ENCODE results near the gene IKZF3.
"Not testable (repeated sequence)": the region's sequence is repeated elsewhere in the genome, so short reads cannot be mapped to it uniquely, and the experiment has no call there.

Gene IKZF3

GRCh38 chr17:39755554-39756379, 108.3 kb downstream of the IKZF3 start:
- Histone ChIP-seq H3K79me2 (ENCODE audit: control insufficient read depth, insufficient read depth, low read length, unreplicated experiment) (no peaks in the 10 kb centered on the region), H2AFZ (ENCODE audit: low read length, unreplicated experiment) (no peak overlapping the region), H3K36me3 (ENCODE audit: insufficient read depth, low read length) (no peaks in the 10 kb centered on the region), H3K4me1 (ENCODE audit: control insufficient read depth, insufficient read depth, low read length, unreplicated experiment) (peaks cover 15% of the 10 kb centered on the region), H3K4me3 (ENCODE audit: low read depth, low read length) (peak overlapping the region; percentile 81; the same call in 1 of the 2 replicates), H3K27me3 (ENCODE audit: insufficient read depth, low read length) (no peaks in the 10 kb centered on the region; the same call in 1 of the 2 replicates), H3K27ac (ENCODE audit: low read depth, low read length) (no peak overlapping the region)

DNA sequence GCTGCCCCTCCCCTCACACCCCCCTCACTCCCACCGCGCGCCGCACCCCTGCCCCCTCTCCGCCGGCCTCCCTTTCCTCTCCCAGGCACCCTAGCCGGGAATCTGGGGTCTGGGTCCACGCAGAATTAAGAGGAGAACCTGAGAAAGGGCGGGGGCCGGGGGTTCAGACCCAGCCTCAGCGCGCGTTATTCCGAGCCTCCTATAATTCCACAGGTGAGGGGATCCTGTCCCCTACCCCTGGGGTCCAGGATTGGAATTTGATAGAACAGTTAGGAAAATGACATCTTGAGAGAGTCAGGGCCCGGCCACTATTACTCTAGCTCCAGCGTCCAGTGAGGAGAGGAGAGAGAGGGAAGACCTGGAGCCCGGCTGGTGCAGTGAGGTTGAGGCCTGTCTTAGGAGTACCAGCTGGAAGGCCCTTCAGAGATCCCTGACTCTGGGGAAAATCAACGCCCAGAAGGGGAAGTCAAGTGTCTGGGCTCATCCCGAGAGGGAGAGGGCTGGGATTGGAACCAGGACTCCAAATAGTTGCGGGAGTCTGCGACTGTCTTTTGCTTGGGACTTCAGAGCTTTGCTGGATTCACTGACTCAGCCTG, 109.1 kb downstream of the IKZF3 start:
- no peaks in the 10 kb centered on the region; the same call in 1 of the 2 replicates for H3K27me3 ChIP-seq (ENCODE audit: insufficient read depth, low read length)
- H3K27ac ChIP-seq (ENCODE audit: low read depth, low read length) = peak overlapping the region; percentile 59; the same call in 1 of the 2 replicates
- H3K4me3 ChIP-seq (ENCODE audit: low read depth, low read length) = peak overlapping the region; percentile 81
- H3K36me3 ChIP-seq (ENCODE audit: insufficient read depth, low read length) = no peaks in the 10 kb centered on the region
- H3K79me2 ChIP-seq (ENCODE audit: control insufficient read depth, insufficient read depth, low read length, unreplicated experiment) = no peaks in the 10 kb centered on the region
- H2AFZ ChIP-seq (ENCODE audit: low read length, unreplicated experiment) = no peak overlapping the region
- peaks cover 21% of the 10 kb centered on the region for H3K4me1 ChIP-seq (ENCODE audit: control insufficient read depth, insufficient read depth, low read length, unreplicated experiment)

DNA sequence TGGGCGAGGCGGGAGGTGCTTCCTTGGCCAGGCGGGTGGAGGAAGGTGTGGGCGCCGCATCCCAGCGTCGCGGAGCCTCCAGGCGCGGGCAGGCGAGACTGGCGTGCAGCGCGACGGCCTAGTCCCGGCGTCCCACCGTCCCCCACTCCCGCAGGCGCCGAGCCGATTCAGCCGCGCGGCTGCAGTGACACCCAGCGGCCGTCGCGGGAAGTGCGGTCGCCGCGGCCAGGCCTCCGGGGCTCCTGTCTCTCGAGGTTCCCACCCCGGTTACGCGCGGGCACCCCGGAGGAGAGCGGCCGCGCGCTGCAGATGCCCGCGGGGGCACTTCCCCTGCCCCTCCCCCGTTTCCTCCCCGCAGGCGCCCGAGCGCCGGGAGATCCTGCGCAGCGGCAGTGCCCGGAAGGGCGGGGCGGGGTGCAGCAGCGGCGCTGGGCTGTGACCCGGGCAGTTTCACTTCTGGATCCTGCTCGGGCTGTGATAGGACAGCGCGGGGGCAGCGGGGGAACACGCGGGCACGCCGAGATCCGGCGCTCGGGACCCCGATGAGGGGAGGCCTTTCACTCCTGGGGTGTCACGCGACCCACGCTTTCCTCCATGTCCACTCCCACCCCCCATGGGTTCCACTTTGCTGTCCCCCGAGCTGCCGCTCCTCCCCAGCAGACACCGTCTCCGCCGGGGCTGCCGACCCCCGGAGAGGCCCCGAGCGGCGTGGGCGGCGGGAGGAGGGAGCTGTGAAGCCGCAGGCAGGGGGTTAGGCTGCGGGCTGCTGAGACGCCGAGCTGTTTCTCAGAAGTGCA, 109.8 kb downstream of the IKZF3 start:
- Histone ChIP-seq H3K27ac (ENCODE audit: low read depth, low read length) (peak overlapping the region; percentile 59), H3K27me3 (ENCODE audit: insufficient read depth, low read length) (no peaks in the 10 kb centered on the region; the same call in 1 of the 2 replicates), H3K4me1 (ENCODE audit: control insufficient read depth, insufficient read depth, low read length, unreplicated experiment) (peaks cover 21% of the 10 kb centered on the region), H2AFZ (ENCODE audit: low read length, unreplicated experiment) (peak overlapping the region; percentile 78), H3K4me3 (ENCODE audit: low read depth, low read length) (peak overlapping the region; percentile 81), H3K79me2 (ENCODE audit: control insufficient read depth, insufficient read depth, low read length, unreplicated experiment) (no peaks in the 10 kb centered on the region), H3K36me3 (ENCODE audit: insufficient read depth, low read length) (no peaks in the 10 kb centered on the region)

GRCh38 chr17:39753514-39754160, 110.5 kb downstream of the IKZF3 start:
- H3K4me1 ChIP-seq (ENCODE audit: control insufficient read depth, insufficient read depth, low read length, unreplicated experiment) = peaks cover 21% of the 10 kb centered on the region
- peak overlapping the region; percentile 78 for H2AFZ ChIP-seq (ENCODE audit: low read length, unreplicated experiment)

DNA sequence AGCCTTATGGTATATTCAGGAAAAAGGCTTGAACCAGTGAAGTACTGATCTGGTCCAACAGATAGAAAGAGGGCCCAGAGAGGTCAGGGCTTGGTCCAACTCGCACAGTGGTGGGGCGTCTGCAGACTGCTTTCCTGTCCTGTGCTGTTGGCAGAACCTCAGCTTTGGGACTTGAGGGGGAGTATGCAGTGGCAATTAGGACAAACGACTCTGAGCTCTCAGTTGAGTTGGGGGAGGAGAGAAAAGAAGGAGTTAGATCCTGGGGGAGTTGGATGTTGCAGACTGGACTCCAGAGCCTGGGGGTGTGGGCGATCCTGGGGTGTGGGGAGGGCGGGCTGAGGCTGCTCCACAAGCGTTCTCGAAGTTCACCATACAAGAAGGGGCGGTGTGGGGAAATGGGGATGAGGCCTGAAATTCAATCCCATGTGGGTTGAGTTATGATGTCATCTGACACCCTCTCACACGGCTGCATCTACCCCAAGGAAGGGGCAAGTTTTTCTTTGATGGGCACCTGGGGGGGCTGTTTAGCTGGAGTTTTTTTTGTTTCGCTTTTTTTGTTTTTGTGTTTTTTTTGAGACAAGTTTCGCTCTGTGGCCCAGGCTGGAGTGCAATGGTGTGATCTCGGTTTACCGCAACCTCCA, 111.8 kb downstream of the IKZF3 start:
- Histone ChIP-seq H3K79me2 (ENCODE audit: control insufficient read depth, insufficient read depth, low read length, unreplicated experiment) (no peaks in the 10 kb centered on the region), H3K4me1 (ENCODE audit: control insufficient read depth, insufficient read depth, low read length, unreplicated experiment) (peaks cover 21% of the 10 kb centered on the region), H2AFZ (ENCODE audit: low read length, unreplicated experiment) (no peak overlapping the region), H3K36me3 (ENCODE audit: insufficient read depth, low read length) (no peaks in the 10 kb centered on the region), H3K27me3 (ENCODE audit: insufficient read depth, low read length) (no peaks in the 10 kb centered on the region), H3K27ac (ENCODE audit: low read depth, low read length) (no peak overlapping the region), H3K4me3 (ENCODE audit: low read depth, low read length) (no peak overlapping the region)

More at GRCh38 chr17:39753514-39754160, 110.5 kb downstream of the IKZF3 start:
- H3K27me3 ChIP-seq (ENCODE audit: insufficient read depth, low read length) = no peaks in the 10 kb centered on the region; the same call in 1 of the 2 replicates
- no peaks in the 10 kb centered on the region for H3K36me3 ChIP-seq (ENCODE audit: insufficient read depth, low read length)
- H3K27ac ChIP-seq (ENCODE audit: low read depth, low read length) = peak overlapping the region; percentile 38; the same call in 1 of the 2 replicates
- peak overlapping the region; percentile 81 for H3K4me3 ChIP-seq (ENCODE audit: low read depth, low read length)
- no peaks in the 10 kb centered on the region for H3K79me2 ChIP-seq (ENCODE audit: control insufficient read depth, insufficient read depth, low read length, unreplicated experiment)

- Histone ChIP-seq H3K36me3 (ENCODE audit: insufficient read depth, low read length) (no peaks in the 10 kb centered on the region), H3K4me3 (ENCODE audit: low read depth, low read length) (no peak overlapping the region), H3K79me2 (ENCODE audit: control insufficient read depth, insufficient read depth, low read length, unreplicated experiment) (no peaks in the 10 kb centered on the region), H3K27ac (ENCODE audit: low read depth, low read length) (no peak overlapping the region), H3K4me1 (ENCODE audit: control insufficient read depth, insufficient read depth, low read length, unreplicated experiment) (peaks cover 21% of the 10 kb centered on the region), H3K27me3 (ENCODE audit: insufficient read depth, low read length) (no peaks in the 10 kb centered on the region), H2AFZ (ENCODE audit: low read length, unreplicated experiment) (no peak overlapping the region)
Observed at GRCh38 chr17:39751637-39752036, 112.5 kb downstream of the IKZF3 start.

- no peak overlapping the region for H3K27ac ChIP-seq (ENCODE audit: low read depth, low read length)
Observed at GRCh38 chr17:39751016-39751543, 113.0 kb downstream of the IKZF3 start.

GRCh38 chr17:39750131-39751015, 113.7 kb downstream of the IKZF3 start:
- H2AFZ ChIP-seq (ENCODE audit: low read length, unreplicated experiment) = no peak overlapping the region
- no peaks in the 10 kb centered on the region for H3K36me3 ChIP-seq (ENCODE audit: insufficient read depth, low read length)
- H3K27me3 ChIP-seq (ENCODE audit: insufficient read depth, low read length) = no peaks in the 10 kb centered on the region
- peaks cover 19% of the 10 kb centered on the region for H3K4me1 ChIP-seq (ENCODE audit: control insufficient read depth, insufficient read depth, low read length, unreplicated experiment)
- no peak overlapping the region for H3K27ac ChIP-seq (ENCODE audit: low read depth, low read length)
- H3K79me2 ChIP-seq (ENCODE audit: control insufficient read depth, insufficient read depth, low read length, unreplicated experiment) = no peaks in the 10 kb centered on the region
- no peak overlapping the region for H3K4me3 ChIP-seq (ENCODE audit: low read depth, low read length)

More at GRCh38 chr17:39751016-39751543, 113.0 kb downstream of the IKZF3 start:
- no peaks in the 10 kb centered on the region for H3K79me2 ChIP-seq (ENCODE audit: control insufficient read depth, insufficient read depth, low read length, unreplicated experiment)
- peaks cover 21% of the 10 kb centered on the region for H3K4me1 ChIP-seq (ENCODE audit: control insufficient read depth, insufficient read depth, low read length, unreplicated experiment)
- no peaks in the 10 kb centered on the region for H3K36me3 ChIP-seq (ENCODE audit: insufficient read depth, low read length)
- no peak overlapping the region for H3K4me3 ChIP-seq (ENCODE audit: low read depth, low read length)
- H3K27me3 ChIP-seq (ENCODE audit: insufficient read depth, low read length) = no peaks in the 10 kb centered on the region
- H2AFZ ChIP-seq (ENCODE audit: low read length, unreplicated experiment) = no peak overlapping the region

DNA sequence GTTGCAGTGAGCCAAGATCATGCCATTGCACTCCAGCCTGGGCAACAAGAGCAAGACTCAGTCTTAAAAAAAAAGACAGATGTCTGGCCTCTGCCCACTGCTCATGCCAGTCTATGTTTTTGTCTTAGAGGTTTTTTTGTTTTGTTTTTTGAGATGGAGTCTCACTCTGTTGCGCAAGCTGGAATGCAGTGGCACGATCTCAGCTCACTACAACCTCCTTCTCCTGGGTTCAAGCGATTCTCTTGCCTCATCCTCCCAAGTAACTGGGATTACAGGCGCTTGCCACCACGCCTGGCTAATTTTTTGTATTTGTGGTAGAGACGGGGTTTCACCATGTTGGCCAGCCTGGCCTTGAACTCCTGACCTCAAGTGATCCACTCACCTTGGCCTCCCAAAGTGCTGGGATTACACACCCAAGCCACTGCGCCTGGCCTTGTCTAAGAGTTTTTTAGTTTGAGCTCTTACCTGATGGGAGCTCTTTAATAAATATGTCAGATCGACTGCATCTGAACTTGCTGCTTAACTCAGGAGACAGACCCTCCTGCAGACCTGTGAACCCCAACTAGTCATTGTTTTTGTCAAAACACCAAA, 115.6 kb downstream of the IKZF3 start:
- not testable (repeated sequence) for H3K27me3 ChIP-seq (ENCODE audit: insufficient read depth, low read length); H3K4me3 ChIP-seq (ENCODE audit: low read depth, low read length); H2AFZ ChIP-seq (ENCODE audit: low read length, unreplicated experiment); H3K27ac ChIP-seq (ENCODE audit: low read depth, low read length); H3K79me2 ChIP-seq (ENCODE audit: control insufficient read depth, insufficient read depth, low read length, unreplicated experiment); H3K36me3 ChIP-seq (ENCODE audit: insufficient read depth, low read length)
- H3K4me1 ChIP-seq (ENCODE audit: control insufficient read depth, insufficient read depth, low read length, unreplicated experiment) = peaks cover 15% of the 10 kb centered on the region

Data from ACC112 (cell line).